Measurements from ENCODE around the gene FYB2. TPM values are rescaled to one million over a fixed set of nuclear protein-coding genes. Genes with fewer than 3 reads are reported as not detected.

Gene FYB2
- total RNA-seq, 1 donor from 2014 or later = not detected

DNA sequence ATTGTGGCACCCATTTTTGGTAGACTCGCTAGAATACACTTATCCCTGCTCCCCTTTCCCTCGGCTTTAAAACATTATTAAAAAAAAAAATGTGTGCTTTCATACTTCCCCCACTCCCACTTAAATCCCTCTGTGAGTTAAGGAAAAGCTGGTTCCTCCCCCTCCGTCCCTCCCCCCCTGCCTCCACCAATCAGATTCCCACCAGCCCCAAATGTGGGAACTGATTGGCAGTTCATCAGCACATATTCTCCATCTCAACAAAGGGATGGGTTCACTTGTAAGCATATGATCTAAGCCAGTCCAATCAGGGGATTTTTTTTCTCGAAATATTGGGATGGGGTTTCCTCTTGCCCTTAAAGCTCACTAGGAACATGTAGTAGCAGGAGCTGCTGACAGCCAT, 10.8 kb upstream of the FYB2 start:
- Mint-ChIP-seq H3K4me3 (ENCODE audit: unreplicated experiment) (no peak overlapping the region), H3K36me3 (ENCODE audit: unreplicated experiment) (peaks cover 4% of the 10 kb centered on the region), H3K27me3 (ENCODE audit: unreplicated experiment) (peaks cover 4% of the 10 kb centered on the region), H3K4me1 (ENCODE audit: low read depth, unreplicated experiment) (peaks cover 15% of the 10 kb centered on the region), H3K27ac (ENCODE audit: unreplicated experiment) (no peak overlapping the region), H3K9me3 (ENCODE audit: unreplicated experiment) (peaks cover 4% of the 10 kb centered on the region)
- DNase-seq = no peak
- no peak for TF ChIP-seq CTCF (IDR thresholded peaks at IDR 0.05; ENCODE audit: partially characterized antibody, unreplicated experiment)

- Mint-ChIP-seq H3K9me3 (ENCODE audit: unreplicated experiment) (no peaks in the 10 kb centered on the region), H3K36me3 (ENCODE audit: unreplicated experiment) (no peaks in the 10 kb centered on the region), H3K4me1 (ENCODE audit: low read depth, unreplicated experiment) (peaks cover 13% of the 10 kb centered on the region), H3K4me3 (ENCODE audit: unreplicated experiment) (no peak overlapping the region), H3K27me3 (ENCODE audit: unreplicated experiment) (no peaks in the 10 kb centered on the region), H3K27ac (ENCODE audit: unreplicated experiment) (peak overlapping the region; percentile 57)
- DNase-seq = no peak
- no peak for TF ChIP-seq CTCF (IDR thresholded peaks at IDR 0.05; ENCODE audit: partially characterized antibody, unreplicated experiment)
Observed at GRCh38 chr1:56827711-56828110, 8.5 kb upstream of the FYB2 start.

- H3K4me3 Mint-ChIP-seq (ENCODE audit: unreplicated experiment) = no peak overlapping the region
- peaks cover 10% of the 10 kb centered on the region for H3K4me1 Mint-ChIP-seq (ENCODE audit: low read depth, unreplicated experiment)
- no peak overlapping the region for H3K27ac Mint-ChIP-seq (ENCODE audit: unreplicated experiment)
- H3K9me3 Mint-ChIP-seq (ENCODE audit: unreplicated experiment) = no peaks in the 10 kb centered on the region
- H3K36me3 Mint-ChIP-seq (ENCODE audit: unreplicated experiment) = no peaks in the 10 kb centered on the region
- DNase-seq = no peak
- H3K27me3 Mint-ChIP-seq (ENCODE audit: unreplicated experiment) = no peaks in the 10 kb centered on the region
- TF ChIP-seq CTCF (IDR thresholded peaks at IDR 0.05; ENCODE audit: partially characterized antibody, unreplicated experiment) = no peak
Observed at GRCh38 chr1:56825436-56825835, 6.2 kb upstream of the FYB2 start.

GRCh38 chr1:56824938-56825337, 5.7 kb upstream of the FYB2 start:
- Mint-ChIP-seq H3K9me3 (ENCODE audit: unreplicated experiment) (no peaks in the 10 kb centered on the region), H3K27me3 (ENCODE audit: unreplicated experiment) (no peaks in the 10 kb centered on the region), H3K4me1 (ENCODE audit: low read depth, unreplicated experiment) (peaks cover 10% of the 10 kb centered on the region), H3K4me3 (ENCODE audit: unreplicated experiment) (no peak overlapping the region), H3K36me3 (ENCODE audit: unreplicated experiment) (no peaks in the 10 kb centered on the region), H3K27ac (ENCODE audit: unreplicated experiment) (no peak overlapping the region)
- no peak for TF ChIP-seq CTCF (IDR thresholded peaks at IDR 0.05; ENCODE audit: partially characterized antibody, unreplicated experiment)
- DNase-seq = no peak

GRCh38 chr1:56824271-56824670, 5.1 kb upstream of the FYB2 start:
- no peak overlapping the region for H3K27ac Mint-ChIP-seq (ENCODE audit: unreplicated experiment)
- no peak overlapping the region for H3K4me3 Mint-ChIP-seq (ENCODE audit: unreplicated experiment)
- peaks cover 10% of the 10 kb centered on the region for H3K4me1 Mint-ChIP-seq (ENCODE audit: low read depth, unreplicated experiment)

More at GRCh38 chr1:56824271-56824670, 5.1 kb upstream of the FYB2 start:
- no peaks in the 10 kb centered on the region for H3K9me3 Mint-ChIP-seq (ENCODE audit: unreplicated experiment)
- H3K27me3 Mint-ChIP-seq (ENCODE audit: unreplicated experiment) = peaks cover 3% of the 10 kb centered on the region
- no peak for DNase-seq
- no peak for TF ChIP-seq CTCF (IDR thresholded peaks at IDR 0.05; ENCODE audit: partially characterized antibody, unreplicated experiment)
- no peaks in the 10 kb centered on the region for H3K36me3 Mint-ChIP-seq (ENCODE audit: unreplicated experiment)

All from glutamatergic neuron (in vitro differentiated cells).